PC-9 (cell line): Measurements from ENCODE around the gene DLK1.

Source experiments
- CTCF ChIP-seq: fragments of 200-600 bp; sonication (generic); conservative IDR thresholded peaks from 2 replicates; pipeline ENCODE4 v1.6.1; 2017; ENCODE audit warnings: mixed run types, antibody characterized with exemption, mild to moderate bottlenecking, moderate library complexity
- EZH2 ChIP-seq: fragments of 200-600 bp; sonication (generic); IDR thresholded peaks from 2 replicates; pipeline ENCODE4 v1.8.0; 2017; ENCODE audit warnings: antibody characterized with exemption, low read depth

GRCh38 chr14:100771121-100771800, 44.6 kb downstream of the DLK1 start:
- TF ChIP-seq CTCF (no peak), EZH2 (no peak)
